HepG2 (cell line): ENCODE data around the gene MCF2L. TPM values are rescaled to one million over a fixed set of nuclear protein-coding genes. Genes with fewer than 3 reads are reported as not detected.
A peak's percentile ranks its signal among the peaks of the same experiment; 100 is the strongest.

Source experiments
- ARID2 ChIP-seq: sonication (generic); formaldehyde crosslinking; IDR thresholded peaks from 2 replicates; pipeline ENCODE4 v1.8.1; 2022; ENCODE audit warnings: mild to moderate bottlenecking, missing genetic modification reagents, borderline replicate concordance
- EP300 ChIP-seq, 3 experiments: sonication (generic) in 1 of 3; formaldehyde crosslinking in 1 of 3; IDR thresholded peaks; 2 replicates each; pipeline versions ENCODE4 v1.5.1 to v1.6.1; 2011 to 2020; ENCODE audit warnings: low read depth in 2 of 3, low read length in 2 of 3, borderline replicate concordance in 1 of 3, improper control_type of control experiment in 1 of 3, mild to moderate bottlenecking in 1 of 3, missing genetic modification reagents in 1 of 3, moderate library complexity in 1 of 3
- NFKBIZ ChIP-seq: IDR thresholded peaks from 2 replicates; pipeline ENCODE4 v1.6.1; 2018; ENCODE audit warnings: missing genetic modification reagents, missing compliant biosample characterization
- PRDM15 ChIP-seq: sonication (generic); formaldehyde crosslinking; IDR thresholded peaks from 2 replicates; pipeline ENCODE4 v1.4.0; 2020; ENCODE audit warnings: missing genetic modification reagents
- SMARCC2 ChIP-seq: fragments of 450-650 bp; IDR thresholded peaks from 2 replicates; pipeline ENCODE4 v1.6.1; 2017; ENCODE audit warnings: antibody characterized with exemption, mild to moderate bottlenecking
- YEATS2 ChIP-seq: sonication (generic); formaldehyde crosslinking; IDR thresholded peaks from 2 replicates; pipeline ENCODE4 v1.4.0; 2020; ENCODE audit warnings: missing genetic modification reagents, borderline replicate concordance
- ZBTB20 ChIP-seq: sonication (generic); formaldehyde crosslinking; IDR thresholded peaks from 2 replicates; pipeline ENCODE4 v1.8.1; 2023; ENCODE audit warnings: missing genetic modification reagents, low read depth, mild to moderate bottlenecking, borderline replicate concordance
- ZBTB26 ChIP-seq: IDR thresholded peaks from 2 replicates; pipeline ENCODE4 v1.6.1; 2016; ENCODE audit warnings: missing compliant biosample characterization, missing genetic modification reagents, borderline replicate concordance
- ZMYM4 ChIP-seq: sonication (generic); formaldehyde crosslinking; IDR thresholded peaks from 2 replicates; pipeline ENCODE4 v1.8.1; 2023; ENCODE audit warnings: mild to moderate bottlenecking, missing genetic modification reagents
- ZNF350 ChIP-seq: sonication (generic); formaldehyde crosslinking; IDR thresholded peaks from 2 replicates; pipeline ENCODE4 v1.4.0; 2020; ENCODE audit warnings: mild to moderate bottlenecking, low read depth, missing genetic modification reagents, borderline replicate concordance
- ZNF691 ChIP-seq: sonication (generic); formaldehyde crosslinking; IDR thresholded peaks from 2 replicates; pipeline ENCODE4 v1.4.0; 2020; ENCODE audit warnings: missing genetic modification reagents, low read depth, mild to moderate bottlenecking, borderline replicate concordance
- ZSCAN22 ChIP-seq: sonication (generic); formaldehyde crosslinking; IDR thresholded peaks from 2 replicates; pipeline ENCODE4 v1.4.0; 2020; ENCODE audit warnings: mild to moderate bottlenecking, missing genetic modification reagents
- polyA plus RNA-seq, 8 experiments: library from polyadenylated mRNA; depleted of rRNA in 3 of 8; stranded (reverse) in 7 of 8; unstranded in 1 of 8; fragments of >200 nt; fragmentation: Illumina TruSeq in 4 of 8; extraction: Trizol in 4 of 8; gene quantifications; 2 replicates each; pipeline versions ENCODE4 v1.2.1 to v1.2.3, GENCODE V29; 2011 to 2016; ENCODE audit warnings: low read depth in 4 of 8, missing spikeins in 1 of 8, mixed read lengths in 1 of 8; ENCODE audit not compliant: insufficient read depth in 1 of 8
- total RNA-seq, 5 experiments: library from RNA; depleted of rRNA; stranded (reverse); fragments of >200 nt; fragmentation: Illumina TruSeq; extraction: Trizol; gene quantifications; 2 replicates each; pipeline ENCODE4 v1.2.3, GENCODE V29; 2016; ENCODE audit warnings: low read depth in 1 of 5
- TF ChIP-seq, protein P1 (sequence below): IDR thresholded peaks from 2 replicates; pipeline ENCODE4 v1.6.1; 2016; ENCODE audit warnings: mild to moderate bottlenecking
- TF ChIP-seq, protein P2 (sequence below): sonication (generic); formaldehyde crosslinking; IDR thresholded peaks from 2 replicates; pipeline ENCODE4 v1.4.0; 2020; ENCODE audit warnings: missing genetic modification reagents; ENCODE audit errors: not compliant biosample characterization
- TF ChIP-seq, protein P3 (sequence below): sonication (generic); formaldehyde crosslinking; IDR thresholded peaks from 2 replicates; pipeline ENCODE4 v1.9.0; 2021; ENCODE audit warnings: missing genetic modification reagents, mild to moderate bottlenecking, borderline replicate concordance

MCF2L gene
- total and polyA plus RNA-seq, 2 of the 13 experiments (the other 11 are each of a cell fraction or from before 2014, with no cell fraction given) = 19.4 to 28.4 TPM

- peak; percentile 89 for TF ChIP-seq PRDM15 (CRISPR knock-in tag)
- TF ChIP-seq, protein P1, sequence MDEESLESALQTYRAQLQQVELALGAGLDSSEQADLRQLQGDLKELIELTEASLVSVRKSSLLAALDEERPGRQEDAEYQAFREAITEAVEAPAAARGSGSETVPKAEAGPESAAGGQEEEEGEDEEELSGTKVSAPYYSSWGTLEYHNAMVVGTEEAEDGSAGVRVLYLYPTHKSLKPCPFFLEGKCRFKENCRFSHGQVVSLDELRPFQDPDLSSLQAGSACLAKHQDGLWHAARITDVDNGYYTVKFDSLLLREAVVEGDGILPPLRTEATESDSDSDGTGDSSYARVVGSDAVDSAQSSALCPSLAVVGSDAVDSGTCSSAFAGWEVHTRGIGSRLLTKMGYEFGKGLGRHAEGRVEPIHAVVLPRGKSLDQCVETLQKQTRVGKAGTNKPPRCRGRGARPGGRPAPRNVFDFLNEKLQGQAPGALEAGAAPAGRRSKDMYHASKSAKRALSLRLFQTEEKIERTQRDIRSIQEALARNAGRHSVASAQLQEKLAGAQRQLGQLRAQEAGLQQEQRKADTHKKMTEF = peak; percentile 68
- 0 out of 2 replicates have a peak, but pooled peaks have one; percentile 54 for TF ChIP-seq ZNF691 (CRISPR knock-in tag)
- peak; percentile 60; the same call in 1 of the 2 replicates for TF ChIP-seq NFKBIZ
- TF ChIP-seq, protein P2, sequence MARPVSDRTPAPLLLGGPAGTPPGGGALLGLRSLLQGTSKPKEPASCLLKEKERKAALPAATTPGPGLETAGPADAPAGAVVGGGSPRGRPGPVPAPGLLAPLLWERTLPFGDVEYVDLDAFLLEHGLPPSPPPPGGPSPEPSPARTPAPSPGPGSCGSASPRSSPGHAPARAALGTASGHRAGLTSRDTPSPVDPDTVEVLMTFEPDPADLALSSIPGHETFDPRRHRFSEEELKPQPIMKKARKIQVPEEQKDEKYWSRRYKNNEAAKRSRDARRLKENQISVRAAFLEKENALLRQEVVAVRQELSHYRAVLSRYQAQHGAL (CRISPR knock-in tag) = no peak
- no peak for TF ChIP-seq ZSCAN22 (CRISPR knock-in tag)
- TF ChIP-seq, protein P3, sequence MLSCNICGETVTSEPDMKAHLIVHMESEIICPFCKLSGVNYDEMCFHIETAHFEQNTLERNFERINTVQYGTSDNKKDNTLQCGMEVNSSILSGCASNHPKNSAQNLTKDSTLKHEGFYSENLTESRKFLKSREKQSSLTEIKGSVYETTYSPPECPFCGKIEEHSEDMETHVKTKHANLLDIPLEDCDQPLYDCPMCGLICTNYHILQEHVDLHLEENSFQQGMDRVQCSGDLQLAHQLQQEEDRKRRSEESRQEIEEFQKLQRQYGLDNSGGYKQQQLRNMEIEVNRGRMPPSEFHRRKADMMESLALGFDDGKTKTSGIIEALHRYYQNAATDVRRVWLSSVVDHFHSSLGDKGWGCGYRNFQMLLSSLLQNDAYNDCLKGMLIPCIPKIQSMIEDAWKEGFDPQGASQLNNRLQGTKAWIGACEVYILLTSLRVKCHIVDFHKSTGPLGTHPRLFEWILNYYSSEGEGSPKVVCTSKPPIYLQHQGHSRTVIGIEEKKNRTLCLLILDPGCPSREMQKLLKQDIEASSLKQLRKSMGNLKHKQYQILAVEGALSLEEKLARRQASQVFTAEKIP (CRISPR knock-in tag) = no peak
- no peak; the same call in 1 of the 2 replicates for TF ChIP-seq ZBTB26 (CRISPR knock-in tag)
- peak; percentile 40; the same call in 1 of the 2 replicates for TF ChIP-seq YEATS2 (CRISPR knock-in tag)
- no peak for TF ChIP-seq SMARCC2
- TF ChIP-seq ZMYM4 (CRISPR knock-in tag) = peak; percentile 71
- peak; percentile 48; the same call in 1 of the 2 replicates for TF ChIP-seq ZNF350 (CRISPR knock-in tag)
- TF ChIP-seq ARID2 (CRISPR knock-in tag) = no peak
- TF ChIP-seq ZBTB20 (CRISPR knock-in tag) = peak; percentile 30; the same call in 1 of the 2 replicates
- TF ChIP-seq EP300 (IDR thresholded peaks at IDR 0.05; ENCODE audit: low read depth in 2 of 2, low read length in 2 of 2) = peak; percentile 79 to 91
- TF ChIP-seq EP300 (CRISPR knock-in tag; IDR thresholded peaks at IDR 0.05; ENCODE audit: borderline replicate concordance) = peak; percentile 86
These were observed 40.9 kb downstream of the MCF2L start (continued) for GRCh38 chr13:113009743-113010509.
